GM12878 (cell line): Measurements from ENCODE around the gene FBXW7. TPM values are rescaled to one million over a fixed set of nuclear protein-coding genes. Genes with fewer than 3 reads are reported as not detected.
A peak's percentile ranks its signal among the peaks of the same experiment; 100 is the strongest.

Source experiments
- ASH2L ChIP-seq: fragments of 300-600, 200-600 bp; sonication (generic); IDR thresholded peaks from 2 replicates; pipeline ENCODE4 v1.6.1; 2017; ENCODE audit warnings: low read depth, mild to moderate bottlenecking, borderline replicate concordance
- CBFB ChIP-seq: IDR thresholded peaks from 2 replicates; pipeline ENCODE4 v1.6.1; 2016; ENCODE audit warnings: antibody characterized with exemption, low read depth
- FOXK2 ChIP-seq: fragments of 450-650 bp; IDR thresholded peaks from 2 replicates; pipeline ENCODE4 v1.6.1; 2017; ENCODE audit warnings: mild to moderate bottlenecking, moderate library complexity
- GATAD2B ChIP-seq: fragments of 450-650 bp; conservative IDR thresholded peaks from 2 replicates; pipeline ENCODE4 v1.6.1; 2017; ENCODE audit warnings: low read depth, mild to moderate bottlenecking, moderate library complexity
- IKZF2 ChIP-seq, 2 experiments: fragments of 450-650 bp; IDR thresholded peaks; 2 replicates each; pipeline ENCODE4 v1.6.1; 2017; ENCODE audit warnings: mild to moderate bottlenecking in 2 of 2, moderate library complexity in 2 of 2
- IRF4 ChIP-seq: IDR thresholded peaks from 2 replicates; pipeline ENCODE4 v1.6.1; 2011; ENCODE audit warnings: low read depth, low read length
- MEF2A ChIP-seq: IDR thresholded peaks from 2 replicates; pipeline ENCODE4 v1.6.1; 2011; ENCODE audit warnings: low read depth, mild to moderate bottlenecking, low read length, moderate library complexity; ENCODE audit not compliant: insufficient read depth
- MLLT1 ChIP-seq: fragments of 450-650 bp; IDR thresholded peaks from 2 replicates; pipeline ENCODE4 v1.6.1; 2016; ENCODE audit warnings: mild to moderate bottlenecking
- NFIC ChIP-seq: IDR thresholded peaks from 2 replicates; pipeline ENCODE4 v1.6.1; 2012; ENCODE audit warnings: low read depth, mild to moderate bottlenecking, inconsistent platforms, low read length, moderate library complexity
- RAD51 ChIP-seq: fragments of 450-650 bp; IDR thresholded peaks from 2 replicates; pipeline ENCODE4 v1.6.1; 2016; ENCODE audit warnings: moderate library complexity, mild to moderate bottlenecking, inconsistent platforms
- RBBP5 ChIP-seq: fragments of 200-600 bp; sonication (generic); conservative IDR thresholded peaks from 2 replicates; pipeline ENCODE4 v1.6.1; 2016
- RCOR1 ChIP-seq: conservative IDR thresholded peaks from 2 replicates; pipeline ENCODE4 v1.6.1; 2012; ENCODE audit warnings: low read depth, low read length, improper control_type of control experiment
- ZBTB40 ChIP-seq: fragments of 450-650 bp; IDR thresholded peaks from 2 replicates; pipeline ENCODE4 v1.6.1; 2016; ENCODE audit warnings: mild to moderate bottlenecking, moderate library complexity, borderline replicate concordance
- polyA plus RNA-seq, 11 experiments: library from polyadenylated mRNA; depleted of rRNA in 4 of 11; unstranded in 6 of 11; stranded (reverse) in 5 of 11; fragments of >200 nt; fragmentation: Nextera tagmentation in 4 of 11; fragmentation: Illumina TruSeq in 1 of 11; extraction: Ambion mirVana in 4 of 11; extraction: Trizol in 1 of 11; gene quantifications; 1 replicate in 1 of 11; 2 replicates in 10 of 11; pipeline versions ENCODE4 v1.2.1 to v1.2.3, GENCODE V29; 2011 to 2016; ENCODE audit warnings: inconsistent platforms in 2 of 11, missing spikeins in 2 of 11, low read depth in 1 of 11
- total RNA-seq, 4 experiments: library from RNA; depleted of rRNA in 3 of 4; stranded (reverse); fragments of >200 nt in 3 of 4; fragmentation: Illumina TruSeq in 1 of 4; extraction: Trizol in 1 of 4; gene quantifications; 2 replicates each; pipeline versions ENCODE4 v1.2.1 to v1.2.3, GENCODE V29; 2013 to 2021
- TF ChIP-seq, protein P1 (sequence below): fragments of 450-650 bp; IDR thresholded peaks from 2 replicates; pipeline ENCODE4 v1.6.1; 2017; ENCODE audit warnings: mild to moderate bottlenecking, moderate library complexity
- TF ChIP-seq, protein P2 (sequence below): IDR thresholded peaks from 2 replicates; pipeline ENCODE4 v1.6.1; 2012; ENCODE audit warnings: low read length, inconsistent platforms
- TF ChIP-seq, protein P3 (sequence below): IDR thresholded peaks from 2 replicates; pipeline ENCODE4 v1.6.1; 2011; ENCODE audit warnings: borderline replicate concordance, low read depth, mild to moderate bottlenecking, moderate library complexity, low read length; ENCODE audit not compliant: insufficient read depth, poor library complexity, severe bottlenecking

Gene FBXW7
- total and polyA plus RNA-seq, 10 of the 15 experiments (the other 5 are each of a cell fraction or from before 2014, with no cell fraction given) = 35.8 to 118 (median 47.2) TPM

GRCh38 chr4:152556283-152556682 lies 20.4 kb upstream of the FBXW7 start (continued):
- TF ChIP-seq, protein P1, sequence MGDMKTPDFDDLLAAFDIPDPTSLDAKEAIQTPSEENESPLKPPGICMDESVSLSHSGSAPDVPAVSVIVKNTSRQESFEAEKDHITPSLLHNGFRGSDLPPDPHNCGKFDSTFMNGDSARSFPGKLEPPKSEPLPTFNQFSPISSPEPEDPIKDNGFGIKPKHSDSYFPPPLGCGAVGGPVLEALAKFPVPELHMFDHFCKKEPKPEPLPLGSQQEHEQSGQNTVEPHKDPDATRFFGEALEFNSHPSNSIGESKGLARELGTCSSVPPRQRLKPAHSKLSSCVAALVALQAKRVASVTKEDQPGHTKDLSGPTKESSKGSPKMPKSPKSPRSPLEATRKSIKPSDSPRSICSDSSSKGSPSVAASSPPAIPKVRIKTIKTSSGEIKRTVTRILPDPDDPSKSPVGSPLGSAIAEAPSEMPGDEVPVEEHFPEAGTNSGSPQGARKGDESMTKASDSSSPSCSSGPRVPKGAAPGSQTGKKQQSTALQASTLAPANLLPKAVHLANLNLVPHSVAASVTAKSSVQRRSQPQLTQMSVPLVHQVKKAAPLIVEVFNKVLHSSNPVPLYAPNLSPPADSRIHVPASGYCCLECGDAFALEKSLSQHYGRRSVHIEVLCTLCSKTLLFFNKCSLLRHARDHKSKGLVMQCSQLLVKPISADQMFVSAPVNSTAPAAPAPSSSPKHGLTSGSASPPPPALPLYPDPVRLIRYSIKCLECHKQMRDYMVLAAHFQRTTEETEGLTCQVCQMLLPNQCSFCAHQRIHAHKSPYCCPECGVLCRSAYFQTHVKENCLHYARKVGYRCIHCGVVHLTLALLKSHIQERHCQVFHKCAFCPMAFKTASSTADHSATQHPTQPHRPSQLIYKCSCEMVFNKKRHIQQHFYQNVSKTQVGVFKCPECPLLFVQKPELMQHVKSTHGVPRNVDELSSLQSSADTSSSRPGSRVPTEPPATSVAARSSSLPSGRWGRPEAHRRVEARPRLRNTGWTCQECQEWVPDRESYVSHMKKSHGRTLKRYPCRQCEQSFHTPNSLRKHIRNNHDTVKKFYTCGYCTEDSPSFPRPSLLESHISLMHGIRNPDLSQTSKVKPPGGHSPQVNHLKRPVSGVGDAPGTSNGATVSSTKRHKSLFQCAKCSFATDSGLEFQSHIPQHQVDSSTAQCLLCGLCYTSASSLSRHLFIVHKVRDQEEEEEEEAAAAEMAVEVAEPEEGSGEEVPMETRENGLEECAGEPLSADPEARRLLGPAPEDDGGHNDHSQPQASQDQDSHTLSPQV = 0 out of 2 replicates have a peak, but pooled peaks have one; percentile 58
- no peak for TF ChIP-seq IRF4
- TF ChIP-seq IKZF2 (IDR thresholded peaks at IDR 0.05) = peak in 1 of 2 experiments; percentile 19; a peak in 2 of 4 replicates
- no peak for TF ChIP-seq FOXK2
- 0 out of 2 replicates have a peak, but pooled peaks have one; percentile 45 for TF ChIP-seq RBBP5
- TF ChIP-seq GATAD2B = no peak
- TF ChIP-seq, protein P2, sequence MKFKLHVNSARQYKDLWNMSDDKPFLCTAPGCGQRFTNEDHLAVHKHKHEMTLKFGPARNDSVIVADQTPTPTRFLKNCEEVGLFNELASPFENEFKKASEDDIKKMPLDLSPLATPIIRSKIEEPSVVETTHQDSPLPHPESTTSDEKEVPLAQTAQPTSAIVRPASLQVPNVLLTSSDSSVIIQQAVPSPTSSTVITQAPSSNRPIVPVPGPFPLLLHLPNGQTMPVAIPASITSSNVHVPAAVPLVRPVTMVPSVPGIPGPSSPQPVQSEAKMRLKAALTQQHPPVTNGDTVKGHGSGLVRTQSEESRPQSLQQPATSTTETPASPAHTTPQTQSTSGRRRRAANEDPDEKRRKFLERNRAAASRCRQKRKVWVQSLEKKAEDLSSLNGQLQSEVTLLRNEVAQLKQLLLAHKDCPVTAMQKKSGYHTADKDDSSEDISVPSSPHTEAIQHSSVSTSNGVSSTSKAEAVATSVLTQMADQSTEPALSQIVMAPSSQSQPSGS = peak; percentile 46; the same call in 1 of the 2 replicates
- TF ChIP-seq, protein P3, sequence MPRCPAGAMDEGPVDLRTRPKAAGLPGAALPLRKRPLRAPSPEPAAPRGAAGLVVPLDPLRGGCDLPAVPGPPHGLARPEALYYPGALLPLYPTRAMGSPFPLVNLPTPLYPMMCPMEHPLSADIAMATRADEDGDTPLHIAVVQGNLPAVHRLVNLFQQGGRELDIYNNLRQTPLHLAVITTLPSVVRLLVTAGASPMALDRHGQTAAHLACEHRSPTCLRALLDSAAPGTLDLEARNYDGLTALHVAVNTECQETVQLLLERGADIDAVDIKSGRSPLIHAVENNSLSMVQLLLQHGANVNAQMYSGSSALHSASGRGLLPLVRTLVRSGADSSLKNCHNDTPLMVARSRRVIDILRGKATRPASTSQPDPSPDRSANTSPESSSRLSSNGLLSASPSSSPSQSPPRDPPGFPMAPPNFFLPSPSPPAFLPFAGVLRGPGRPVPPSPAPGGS = no peak
- TF ChIP-seq RCOR1 = no peak
- peak; percentile 82 for TF ChIP-seq MLLT1
- TF ChIP-seq CBFB = 0 out of 2 replicates have a peak, but pooled peaks have one; percentile 11
- no peak for TF ChIP-seq RAD51
- TF ChIP-seq ASH2L = 0 out of 2 replicates have a peak, but pooled peaks have one; percentile 63
- TF ChIP-seq ZBTB40 = peak; percentile 72; the same call in 1 of the 2 replicates
- TF ChIP-seq NFIC = peak; percentile 58; the same call in 1 of the 2 replicates
- TF ChIP-seq MEF2A = 0 out of 2 replicates have a peak, but pooled peaks have one; percentile 27
